HEK293T (cell line): ENCODE measurements around the gene UGT1A10.
"Not testable (repeated sequence)": the region's sequence is repeated elsewhere in the genome, so short reads cannot be mapped to it uniquely, and the experiment has no call there.

Source experiments
- CTCF ChIA-PET: fragments of 350-600 bp; formaldehyde crosslinking; extraction: SDS; loops from one replicate; lab custom pipeline; 2021; ENCODE audit warnings: antibody characterized with exemption, inconsistent platforms; lab: Yijun Ruan, JAX
- POLR2A ChIA-PET: fragments of 350-600 bp; formaldehyde crosslinking; extraction: SDS; loops from one replicate; lab custom pipeline; 2020; ENCODE audit warnings: antibody characterized with exemption, inconsistent platforms; lab: Yijun Ruan, JAX
- DNase-seq: peaks from one replicate; pipeline ENCODE4 v3.0.0; 2012; ENCODE audit warnings: mixed read lengths; ENCODE audit errors: extremely low spot score
- ARNT ChIP-seq: fragments of 450-650 bp; IDR thresholded peaks from 2 replicates; pipeline ENCODE4 v1.6.1; 2017; ENCODE audit warnings: mild to moderate bottlenecking
- BHLHE40 ChIP-seq: fragments of 450-650 bp; IDR thresholded peaks from 2 replicates; pipeline ENCODE4 v1.6.1; 2016; ENCODE audit warnings: mild to moderate bottlenecking, moderate library complexity, borderline replicate concordance
- CTBP1 ChIP-seq: fragments of 450-650 bp; IDR thresholded peaks from 2 replicates; pipeline ENCODE4 v1.6.1; 2016; ENCODE audit warnings: borderline replicate concordance
- ELF4 ChIP-seq: fragments of 450-650 bp; IDR thresholded peaks from 2 replicates; pipeline ENCODE4 v1.6.1; 2017; ENCODE audit warnings: antibody characterized with exemption
- FOXA1 ChIP-seq: fragments of 450-650 bp; IDR thresholded peaks from 2 replicates; pipeline ENCODE4 v1.6.1; 2016; ENCODE audit warnings: mild to moderate bottlenecking
- FOXK2 ChIP-seq: fragments of 450-650 bp; IDR thresholded peaks from 2 replicates; pipeline ENCODE4 v1.6.1; 2016; ENCODE audit warnings: mild to moderate bottlenecking
- FOXM1 ChIP-seq: fragments of 450-650 bp; IDR thresholded peaks from 2 replicates; pipeline ENCODE4 v1.6.1; 2017; ENCODE audit warnings: mild to moderate bottlenecking, borderline replicate concordance
- HDGF ChIP-seq: fragments of 450-650 bp; IDR thresholded peaks from 2 replicates; pipeline ENCODE4 v1.6.1; 2017; ENCODE audit warnings: antibody characterized with exemption, borderline replicate concordance
- L3MBTL2 ChIP-seq: fragments of 450-650 bp; conservative IDR thresholded peaks from 2 replicates; pipeline ENCODE4 v1.6.1; 2016; ENCODE audit warnings: mild to moderate bottlenecking
- LEF1 ChIP-seq: fragments of 450-650 bp; IDR thresholded peaks from 2 replicates; pipeline ENCODE4 v1.6.1; 2017; ENCODE audit warnings: mild to moderate bottlenecking, borderline replicate concordance
- NFRKB ChIP-seq: fragments of 450-650 bp; IDR thresholded peaks from 2 replicates; pipeline ENCODE4 v1.6.1; 2016; ENCODE audit warnings: mild to moderate bottlenecking, moderate library complexity
- SP1 ChIP-seq: fragments of 450-650 bp; IDR thresholded peaks from 2 replicates; pipeline ENCODE4 v1.6.1; 2017
- SUZ12 ChIP-seq: fragments of 450-650 bp; IDR thresholded peaks from 2 replicates; pipeline ENCODE4 v1.6.1; 2016; ENCODE audit warnings: mild to moderate bottlenecking
- TARDBP ChIP-seq: fragments of 450-650 bp; IDR thresholded peaks from 2 replicates; pipeline ENCODE4 v1.6.1; 2016
- TF ChIP-seq, protein P1 (sequence below): fragments of 450-650 bp; IDR thresholded peaks from 2 replicates; pipeline ENCODE4 v1.6.1; 2016

Gene UGT1A10

GRCh38 chr2:233636306-233636705 lies at the start of gene UGT1A10:
UGT1A10 (plus strand) TSS chr2:233636448; CDS start chr2:233636523, 75 bp downstream.
- CTCF ChIA-PET, DNase-seq, POLR2A ChIA-PET: not testable (repeated sequence)

DNA sequence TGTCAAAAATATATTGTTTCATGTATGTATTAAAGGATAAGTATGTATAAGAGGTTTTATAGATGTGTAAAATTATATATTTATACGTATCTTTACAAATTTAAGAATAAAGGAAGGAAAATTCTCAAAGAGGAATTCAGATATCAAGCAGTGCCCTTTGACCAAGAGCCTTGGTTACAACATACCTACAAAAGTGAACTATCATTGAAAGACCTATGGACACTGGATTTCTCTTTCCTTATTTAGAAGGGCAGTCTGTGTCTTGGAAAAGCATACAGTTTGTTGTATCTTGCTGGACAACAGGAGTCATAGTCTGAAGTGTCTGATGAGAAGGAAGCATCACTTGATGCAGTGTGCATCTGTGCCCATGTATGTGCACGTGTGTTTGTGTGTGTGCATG lies 47.8 kb upstream of the UGT1A10 start:
- POLR2A ChIA-PET, result no interaction called here
- DNase-seq, result no peak
- TF ChIP-seq HDGF (no peak), NFRKB (no peak), L3MBTL2 (no peak), TARDBP (no peak)
- TF ChIP-seq, protein P1, sequence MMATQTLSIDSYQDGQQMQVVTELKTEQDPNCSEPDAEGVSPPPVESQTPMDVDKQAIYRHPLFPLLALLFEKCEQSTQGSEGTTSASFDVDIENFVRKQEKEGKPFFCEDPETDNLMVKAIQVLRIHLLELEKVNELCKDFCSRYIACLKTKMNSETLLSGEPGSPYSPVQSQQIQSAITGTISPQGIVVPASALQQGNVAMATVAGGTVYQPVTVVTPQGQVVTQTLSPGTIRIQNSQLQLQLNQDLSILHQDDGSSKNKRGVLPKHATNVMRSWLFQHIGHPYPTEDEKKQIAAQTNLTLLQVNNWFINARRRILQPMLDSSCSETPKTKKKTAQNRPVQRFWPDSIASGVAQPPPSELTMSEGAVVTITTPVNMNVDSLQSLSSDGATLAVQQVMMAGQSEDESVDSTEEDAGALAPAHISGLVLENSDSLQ, result no peak
- CTCF ChIA-PET, result no interaction called here

DNA sequence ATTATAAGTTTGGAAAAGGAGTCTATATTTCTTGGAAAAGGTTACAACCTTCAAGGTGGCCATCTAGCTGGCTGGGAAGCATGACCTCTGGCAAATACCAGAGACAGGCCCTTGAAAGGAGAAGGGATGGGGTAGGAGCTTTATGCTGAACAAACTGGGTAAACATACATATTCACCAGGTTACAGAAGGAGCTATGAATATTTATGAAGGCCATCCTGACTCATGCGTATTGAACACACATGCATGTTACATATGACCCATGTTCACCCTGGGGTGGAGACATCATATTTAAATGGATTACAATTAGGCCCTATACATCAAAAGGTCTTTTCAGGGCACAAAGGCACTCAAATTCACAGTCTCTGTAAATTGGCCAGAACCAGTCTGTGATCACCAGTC lies 43.5 kb upstream of the UGT1A10 start:
- DNase-seq, POLR2A ChIA-PET, CTCF ChIA-PET: not testable (repeated sequence)

- ChIA-PET CTCF (no interaction called here), POLR2A (no interaction called here)
- TF ChIP-seq SP1 (no peak), TARDBP (no peak)
Observed at GRCh38 chr2:233593201-233593600, 43.0 kb upstream of the UGT1A10 start.

DNA sequence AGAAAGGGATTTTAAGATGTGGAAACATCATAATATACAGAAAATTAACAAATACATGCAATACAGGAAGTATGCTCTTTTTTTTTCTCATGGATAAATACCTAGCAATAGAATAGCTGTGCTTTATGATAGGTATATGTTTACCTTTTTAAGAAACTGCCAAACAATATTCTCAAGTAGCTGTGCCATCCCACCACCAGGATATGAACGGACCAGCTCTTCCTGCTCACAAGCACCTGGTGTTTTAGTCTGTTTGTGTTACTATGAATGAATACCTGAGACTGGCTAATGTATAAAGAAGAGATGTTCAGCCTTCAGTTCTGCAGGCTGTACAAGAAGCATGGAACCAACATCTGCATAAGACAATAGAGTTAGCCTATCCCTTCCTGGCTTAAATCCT lies 38.7 kb upstream of the UGT1A10 start:
- DNase-seq, result no peak
- ChIA-PET POLR2A (no interaction called here), CTCF (no interaction called here)
- TF ChIP-seq FOXA1, result no peak
- no peak for TF ChIP-seq SUZ12
- TF ChIP-seq FOXK2, result no peak
- TF ChIP-seq LEF1, result no peak
- TF ChIP-seq, protein P1, result no peak
- no peak for TF ChIP-seq NFRKB

More at GRCh38 chr2:233593201-233593600, 43.0 kb upstream of the UGT1A10 start:
- DNase-seq, result no peak

- ChIA-PET POLR2A (no interaction called here), CTCF (no interaction called here)
- no peak for TF ChIP-seq LEF1
- TF ChIP-seq NFRKB, result no peak
- TF ChIP-seq HDGF, result no peak
- no peak for TF ChIP-seq FOXM1
- TF ChIP-seq ARNT, result no peak
- no peak for TF ChIP-seq TARDBP
- TF ChIP-seq FOXA1, result no peak
- TF ChIP-seq BHLHE40, result no peak
- no peak for TF ChIP-seq FOXK2
- no peak for TF ChIP-seq CTBP1
- TF ChIP-seq SP1, result no peak
- TF ChIP-seq, protein P1, result no peak
- no peak for TF ChIP-seq L3MBTL2
- TF ChIP-seq SUZ12, result no peak
- no peak for TF ChIP-seq ELF4
- DNase-seq, result no peak
Observed at GRCh38 chr2:233598952-233599351, 37.3 kb upstream of the UGT1A10 start.

DNA sequence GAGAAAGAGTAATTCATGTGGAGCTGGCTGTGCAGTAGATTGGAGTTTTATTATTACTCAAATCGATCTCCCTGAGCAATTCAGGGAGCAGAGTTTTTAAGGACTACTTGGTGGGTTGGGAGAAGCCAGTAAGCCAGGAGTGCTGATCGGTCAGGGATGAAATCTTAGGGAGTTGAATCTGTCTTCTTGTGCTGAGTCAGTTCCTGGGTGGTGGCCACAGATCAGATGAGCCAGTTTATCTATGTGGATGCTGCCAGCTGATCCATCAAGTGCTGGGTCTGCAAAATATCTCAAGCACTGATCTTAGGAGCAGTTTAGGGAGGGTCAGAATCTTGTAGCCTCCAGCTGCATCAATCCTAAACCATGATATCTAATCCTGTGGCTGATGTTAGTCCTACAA lies 35.9 kb upstream of the UGT1A10 start:
- ChIA-PET POLR2A (no interaction called here), CTCF (no interaction called here)
- no peak for TF ChIP-seq CTBP1
- no peak for TF ChIP-seq L3MBTL2
- no peak for TF ChIP-seq ELF4
- no peak for TF ChIP-seq LEF1
- no peak for TF ChIP-seq SUZ12
- TF ChIP-seq ARNT, result no peak
- TF ChIP-seq HDGF, result no peak
- TF ChIP-seq SP1, result no peak
- no peak for TF ChIP-seq BHLHE40
- no peak for DNase-seq

GRCh38 chr2:233602076-233602475 lies 34.2 kb upstream of the UGT1A10 start:
- CTCF ChIA-PET, result no interaction called here
- no peak for DNase-seq
- POLR2A ChIA-PET, result no interaction called here
- TF ChIP-seq L3MBTL2 (no peak), FOXM1 (no peak), LEF1 (no peak)
